Measurements from ENCODE around the gene CLASRP.
"Not testable (repeated sequence)": the region's sequence is repeated elsewhere in the genome, so short reads cannot be mapped to it uniquely, and the experiment has no call there.

Gene CLASRP

GRCh38 chr19:45117167-45117594, 78.3 kb downstream of the CLASRP start:
- Histone ChIP-seq H3K4me2 (ENCODE audit: low read length) (peak overlapping the region; percentile 56), H4K20me1 (ENCODE audit: control insufficient read depth, insufficient read depth, low read depth, low read length) (peaks cover 23% of the 10 kb centered on the region; the same call in 1 of the 2 replicates), H3K27me3 (ENCODE audit: control insufficient read depth, low read length) (no peaks in the 10 kb centered on the region), H3K9me3 (ENCODE audit: control insufficient read depth, insufficient read depth, low read length) (no peaks in the 10 kb centered on the region), H3F3A (ENCODE audit: control insufficient read depth, insufficient read depth) (no peaks in the 10 kb centered on the region), H3K27ac (ENCODE audit: low read depth, low read length) (no peak overlapping the region), H3K79me2 (ENCODE audit: control insufficient read depth, low read length) (peaks cover 97% of the 10 kb centered on the region), H3K4me3 (ENCODE audit: low read length) (no peak overlapping the region), H3K36me3 (ENCODE audit: control insufficient read depth, low read length) (no peaks in the 10 kb centered on the region), H3K4me1 (ENCODE audit: control insufficient read depth, low read length) (peaks cover 62% of the 10 kb centered on the region), H3K9me2 (replicated peaks; ENCODE audit: control insufficient read depth, low read length) (no peaks in the 10 kb centered on the region)
- TF ChIP-seq EZH2phosphoT487 (IDR thresholded peaks at IDR 0.05; ENCODE audit: borderline replicate concordance, low read length) = no peak
- TF ChIP-seq CTCF (IDR thresholded peaks at IDR 0.05; ENCODE audit: low read depth, low read length, poor library complexity, severe bottlenecking) = no peak

GRCh38 chr19:45117671-45118070, 78.8 kb downstream of the CLASRP start:
- no peak for TF ChIP-seq EZH2phosphoT487 (IDR thresholded peaks at IDR 0.05; ENCODE audit: borderline replicate concordance, low read length)
- TF ChIP-seq CTCF (IDR thresholded peaks at IDR 0.05; ENCODE audit: low read depth, low read length, poor library complexity, severe bottlenecking) = no peak
- H3K79me2 ChIP-seq (ENCODE audit: control insufficient read depth, low read length) = peaks cover 97% of the 10 kb centered on the region
- H3K27me3 ChIP-seq (ENCODE audit: control insufficient read depth, low read length) = no peaks in the 10 kb centered on the region
- no peaks in the 10 kb centered on the region for H3K36me3 ChIP-seq (ENCODE audit: control insufficient read depth, low read length)
- H3K27ac ChIP-seq (ENCODE audit: low read depth, low read length) = no peak overlapping the region
- H3K4me3 ChIP-seq (ENCODE audit: low read length) = no peak overlapping the region
- H3F3A ChIP-seq (ENCODE audit: control insufficient read depth, insufficient read depth) = no peaks in the 10 kb centered on the region
- H3K4me1 ChIP-seq (ENCODE audit: control insufficient read depth, low read length) = peaks cover 62% of the 10 kb centered on the region
- no peaks in the 10 kb centered on the region for H3K9me2 ChIP-seq (replicated peaks; ENCODE audit: control insufficient read depth, low read length)
- no peaks in the 10 kb centered on the region for H3K9me3 ChIP-seq (ENCODE audit: control insufficient read depth, insufficient read depth, low read length)
- peak overlapping the region; percentile 56 for H3K4me2 ChIP-seq (ENCODE audit: low read length)
- peaks cover 26% of the 10 kb centered on the region; the same call in 1 of the 2 replicates for H4K20me1 ChIP-seq (ENCODE audit: control insufficient read depth, insufficient read depth, low read depth, low read length)

- H3K4me2 ChIP-seq (ENCODE audit: low read length) = peak overlapping the region; percentile 56
- H3K79me2 ChIP-seq (ENCODE audit: control insufficient read depth, low read length) = peaks cover 97% of the 10 kb centered on the region
- peaks cover 62% of the 10 kb centered on the region for H3K4me1 ChIP-seq (ENCODE audit: control insufficient read depth, low read length)
- H3F3A ChIP-seq (ENCODE audit: control insufficient read depth, insufficient read depth) = no peaks in the 10 kb centered on the region
- peaks cover 26% of the 10 kb centered on the region; the same call in 1 of the 2 replicates for H4K20me1 ChIP-seq (ENCODE audit: control insufficient read depth, insufficient read depth, low read depth, low read length)
- no peaks in the 10 kb centered on the region for H3K36me3 ChIP-seq (ENCODE audit: control insufficient read depth, low read length)
- H3K4me3 ChIP-seq (ENCODE audit: low read length) = peak overlapping the region; percentile 23
- no peaks in the 10 kb centered on the region for H3K9me2 ChIP-seq (replicated peaks; ENCODE audit: control insufficient read depth, low read length)
- H3K27ac ChIP-seq (ENCODE audit: low read depth, low read length) = peak overlapping the region; percentile 48
- H3K9me3 ChIP-seq (ENCODE audit: control insufficient read depth, insufficient read depth, low read length) = no peaks in the 10 kb centered on the region
- no peaks in the 10 kb centered on the region for H3K27me3 ChIP-seq (ENCODE audit: control insufficient read depth, low read length)
- TF ChIP-seq CTCF (IDR thresholded peaks at IDR 0.05; ENCODE audit: low read depth, low read length, poor library complexity, severe bottlenecking) = no peak
- no peak for TF ChIP-seq EZH2phosphoT487 (IDR thresholded peaks at IDR 0.05; ENCODE audit: borderline replicate concordance, low read length)
Measured at GRCh38 chr19:45118106-45118505, 79.3 kb downstream of the CLASRP start.

- Histone ChIP-seq H3K4me3 (ENCODE audit: low read length) (peak overlapping the region; percentile 23), H3K4me2 (ENCODE audit: low read length) (peak overlapping the region; percentile 56)
Measured at GRCh38 chr19:45118591-45119355, 79.9 kb downstream of the CLASRP start.

More at GRCh38 chr19:45118591-45119355, 79.9 kb downstream of the CLASRP start:
- H3K4me1 ChIP-seq (ENCODE audit: control insufficient read depth, low read length) = peaks cover 55% of the 10 kb centered on the region
- not testable (repeated sequence) for H3K27me3 ChIP-seq (ENCODE audit: control insufficient read depth, low read length); H3F3A ChIP-seq (ENCODE audit: control insufficient read depth, insufficient read depth); H3K9me2 ChIP-seq (replicated peaks; ENCODE audit: control insufficient read depth, low read length); H3K36me3 ChIP-seq (ENCODE audit: control insufficient read depth, low read length); H3K9me3 ChIP-seq (ENCODE audit: control insufficient read depth, insufficient read depth, low read length)
- H3K79me2 ChIP-seq (ENCODE audit: control insufficient read depth, low read length) = peaks cover 97% of the 10 kb centered on the region
- H4K20me1 ChIP-seq (ENCODE audit: control insufficient read depth, insufficient read depth, low read depth, low read length) = peaks cover 22% of the 10 kb centered on the region; the same call in 1 of the 2 replicates
- H3K27ac ChIP-seq (ENCODE audit: low read depth, low read length) = peak overlapping the region; percentile 48
